ENCODE data around the gene RET.
"Not testable (repeated sequence)": the region's sequence is repeated elsewhere in the genome, so short reads cannot be mapped to it uniquely, and the experiment has no call there.

Gene RET

GRCh38 chr10:43079856-43080255, 3.0 kb downstream of the RET start:
- DNase-seq: no peak

- no peak for DNase-seq
These were observed 5.2 kb downstream of the RET start for GRCh38 chr10:43082087-43082486.

DNA sequence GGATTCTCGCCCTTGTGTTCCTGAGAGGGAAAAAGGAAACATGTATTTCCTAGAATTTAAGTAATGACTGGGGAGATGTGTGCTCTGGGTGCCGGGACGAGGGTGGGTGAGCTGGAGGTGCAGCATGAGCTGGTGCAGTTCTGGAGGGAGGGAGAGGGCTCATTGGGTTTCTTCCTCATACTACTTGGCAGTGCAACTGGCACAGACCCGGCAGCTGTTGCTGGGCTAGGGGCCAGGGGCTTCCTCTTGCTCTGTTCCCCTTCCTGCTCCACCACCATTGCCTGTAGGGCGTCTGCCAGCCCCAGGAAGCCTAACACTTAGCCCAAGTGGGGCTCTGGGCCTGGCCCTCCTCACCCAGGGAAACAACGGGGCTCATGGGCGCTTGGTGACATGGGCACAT, 5.9 kb downstream of the RET start:
- no peak for DNase-seq

GRCh38 chr10:43083764-43084163, 6.9 kb downstream of the RET start:
- DNase-seq: no peak

- DNase-seq: no peak
These were observed 7.9 kb downstream of the RET start for GRCh38 chr10:43084812-43085211.

- DNase-seq: no peak
These were observed 9.6 kb downstream of the RET start for GRCh38 chr10:43086321-43086942.

- DNase-seq: no peak
These were observed 12.7 kb downstream of the RET start for GRCh38 chr10:43089519-43089918.

DNA sequence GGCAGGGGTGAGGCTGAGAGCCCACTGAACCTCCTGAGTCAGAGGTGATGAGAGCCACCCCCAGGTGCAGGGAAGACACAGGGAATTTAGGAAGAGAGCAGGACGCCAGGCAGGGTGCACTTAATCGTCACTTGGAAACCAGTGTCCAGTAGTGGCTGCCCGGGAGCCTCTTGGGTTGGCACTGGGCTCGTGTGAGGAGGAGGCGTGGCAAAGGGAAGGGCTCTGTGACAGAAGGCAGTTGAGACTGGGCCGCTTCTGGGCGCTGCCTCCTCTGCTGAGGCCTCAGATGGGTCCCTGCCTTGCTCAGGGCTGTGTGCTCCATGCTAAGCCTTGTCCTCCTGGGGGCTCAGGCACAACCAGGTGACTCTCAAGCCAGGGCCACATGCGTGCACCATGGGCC, 13.3 kb downstream of the RET start:
- no peak for DNase-seq

DNA sequence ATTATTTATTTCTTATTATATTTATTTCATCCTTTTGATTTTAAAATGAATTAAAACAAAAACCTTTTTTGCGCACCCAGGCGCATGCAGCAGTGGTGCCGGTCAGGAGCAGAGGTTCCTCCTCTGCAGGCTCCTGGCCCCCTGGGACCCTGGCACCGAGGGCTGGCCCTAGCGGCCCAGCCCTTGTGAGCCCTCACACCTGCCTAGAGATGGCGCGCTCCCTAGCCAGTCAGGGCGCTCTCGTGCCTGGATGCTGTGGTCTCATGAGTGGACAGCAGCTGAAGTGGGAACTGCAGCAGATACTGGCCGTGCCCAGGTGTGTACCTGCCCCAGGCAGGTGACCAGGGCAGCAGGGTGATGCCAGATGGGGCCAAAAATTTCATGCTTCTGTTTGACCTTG, 13.8 kb downstream of the RET start:
- DNase-seq: no peak

- DNase-seq: no peak
These were observed 15.0 kb downstream of the RET start for GRCh38 chr10:43091846-43092245.

- no peak for DNase-seq
These were observed 16.7 kb downstream of the RET start for GRCh38 chr10:43093423-43094076.

- DNase-seq: no peak
These were observed 17.2 kb downstream of the RET start for GRCh38 chr10:43094085-43094484.

DNA sequence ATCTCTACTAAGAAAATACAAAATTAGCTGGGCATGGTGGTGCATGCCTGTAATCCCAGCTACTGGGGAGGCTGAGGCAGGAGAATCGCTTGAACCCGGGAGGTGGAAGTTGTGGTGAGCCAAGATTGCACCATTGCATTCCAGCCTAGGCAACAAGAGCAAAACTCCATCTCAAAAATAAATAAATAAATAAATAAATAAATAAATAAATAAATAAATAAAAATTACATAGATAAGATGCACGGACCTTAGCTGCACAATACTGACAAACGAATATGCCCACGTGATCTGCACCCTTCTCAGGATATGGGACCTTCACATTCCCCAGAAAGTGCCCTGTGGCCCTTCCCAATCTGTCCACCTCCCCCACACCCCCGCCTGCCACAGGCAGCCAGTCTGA, 22.5 kb downstream of the RET start:
- not testable (repeated sequence) for DNase-seq

DNA sequence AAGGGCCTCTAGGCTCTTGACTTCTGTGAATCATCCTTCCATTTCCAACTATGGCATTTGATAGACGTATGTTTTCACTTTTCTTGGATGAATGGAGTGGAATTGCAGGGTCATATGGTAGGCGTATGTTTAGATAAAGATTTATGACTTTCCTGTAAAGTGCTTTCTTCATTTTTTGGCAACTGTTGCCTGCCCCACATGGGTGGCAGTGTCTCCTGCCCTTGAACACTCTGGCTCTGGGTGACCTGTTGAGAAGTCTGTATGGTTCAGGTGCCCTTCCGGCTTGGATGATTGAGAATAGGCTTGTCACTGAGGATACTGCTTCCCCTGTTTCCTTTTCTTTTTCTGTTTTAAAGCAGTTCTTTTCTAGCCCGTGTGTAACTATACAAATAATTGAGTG, 23.1 kb downstream of the RET start:
- no peak for DNase-seq

- DNase-seq: no peak
These were observed 23.5 kb downstream of the RET start for GRCh38 chr10:43100366-43100765.

GRCh38 chr10:43102063-43102828, 25.4 kb downstream of the RET start:
- DNase-seq: no peak

DNA sequence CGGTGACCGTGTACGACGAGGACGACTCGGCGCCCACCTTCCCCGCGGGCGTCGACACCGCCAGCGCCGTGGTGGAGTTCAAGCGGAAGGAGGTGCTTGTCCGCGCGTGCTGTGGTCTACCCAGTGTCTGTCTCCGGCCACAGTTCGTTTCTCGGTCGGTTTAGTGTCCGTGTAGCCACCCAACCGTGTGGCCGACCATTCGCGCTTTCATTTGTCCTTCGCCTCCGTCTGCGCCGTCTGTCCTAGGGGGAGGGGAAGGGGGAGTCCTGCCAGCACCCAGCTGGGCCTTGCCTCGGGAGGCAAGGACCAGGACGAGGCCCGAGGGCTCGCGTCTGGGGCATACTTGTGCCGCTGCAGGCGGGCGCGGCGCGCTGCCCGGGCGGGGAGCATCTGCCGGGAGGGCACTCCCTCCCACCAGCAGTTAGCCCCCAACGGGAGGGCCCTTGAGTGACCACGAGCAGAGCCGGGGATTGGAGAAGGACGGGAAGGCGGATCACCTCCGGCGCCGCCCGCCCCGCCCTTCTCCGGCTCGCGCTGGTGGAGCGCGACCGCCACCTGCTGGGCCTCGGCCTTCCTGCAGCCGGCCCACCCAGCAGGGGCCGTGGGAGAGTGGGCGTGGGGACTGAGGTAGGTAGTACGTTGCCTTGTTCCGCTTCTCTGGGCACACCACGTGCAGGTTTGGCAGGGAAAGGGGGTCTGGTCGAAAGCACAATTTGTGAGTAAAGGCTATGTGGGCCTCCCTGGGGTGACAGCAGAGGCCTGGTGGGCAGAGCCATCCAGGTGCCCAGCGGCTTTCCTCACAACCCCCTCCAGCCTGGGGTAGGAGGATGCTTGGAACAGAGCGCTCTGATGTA, 28.5 kb downstream of the RET start:
- peak; percentile 25 for DNase-seq

- DNase-seq: no peak
These were observed 29.0 kb downstream of the RET start for GRCh38 chr10:43105956-43106229.

DNA sequence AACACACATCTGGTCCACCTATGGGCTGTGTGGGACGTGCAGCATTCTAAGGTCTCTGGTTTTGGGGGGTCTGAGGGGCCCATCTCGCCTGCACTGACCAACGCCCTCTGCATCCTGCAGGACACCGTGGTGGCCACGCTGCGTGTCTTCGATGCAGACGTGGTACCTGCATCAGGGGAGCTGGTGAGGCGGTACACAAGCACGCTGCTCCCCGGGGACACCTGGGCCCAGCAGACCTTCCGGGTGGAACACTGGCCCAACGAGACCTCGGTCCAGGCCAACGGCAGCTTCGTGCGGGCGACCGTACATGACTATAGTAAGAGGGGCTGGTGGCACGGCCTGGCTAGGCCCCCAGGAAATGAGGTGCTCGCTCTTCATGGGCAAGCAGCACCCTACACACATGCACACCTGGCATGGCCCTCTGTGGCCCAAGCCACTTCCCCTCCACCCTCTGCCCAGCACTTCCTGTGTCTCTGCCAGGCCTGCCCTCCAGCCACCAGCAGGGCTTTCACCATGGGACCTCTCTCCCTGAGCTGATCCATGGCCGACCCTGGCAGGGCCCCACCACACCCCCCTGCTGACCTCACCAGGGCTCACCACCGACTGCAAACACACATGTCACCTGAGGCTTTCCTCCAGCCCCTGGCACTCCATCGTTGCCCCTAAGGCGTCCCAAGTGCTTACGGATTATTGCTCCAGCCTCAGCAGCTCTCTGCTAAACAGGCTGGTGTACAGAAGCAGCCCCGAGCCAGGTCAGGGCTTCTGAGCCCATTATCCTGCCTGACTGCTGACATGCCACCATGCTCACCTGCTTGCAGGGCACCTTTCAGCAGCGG, 29.6 kb downstream of the RET start:
- DNase-seq: no peak

DNA sequence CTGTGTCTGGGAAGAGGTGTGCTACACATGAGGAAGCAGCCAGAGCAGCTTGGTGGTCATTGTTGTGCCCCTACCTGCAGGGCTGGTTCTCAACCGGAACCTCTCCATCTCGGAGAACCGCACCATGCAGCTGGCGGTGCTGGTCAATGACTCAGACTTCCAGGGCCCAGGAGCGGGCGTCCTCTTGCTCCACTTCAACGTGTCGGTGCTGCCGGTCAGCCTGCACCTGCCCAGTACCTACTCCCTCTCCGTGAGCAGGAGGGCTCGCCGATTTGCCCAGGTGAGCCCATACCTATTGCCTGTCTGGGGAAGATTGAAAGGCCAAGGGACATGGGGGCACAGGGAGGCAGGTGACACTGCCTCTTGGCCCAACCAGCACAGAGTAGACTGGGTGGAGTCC, 32.1 kb downstream of the RET start:
- DNase-seq: no peak

DNA sequence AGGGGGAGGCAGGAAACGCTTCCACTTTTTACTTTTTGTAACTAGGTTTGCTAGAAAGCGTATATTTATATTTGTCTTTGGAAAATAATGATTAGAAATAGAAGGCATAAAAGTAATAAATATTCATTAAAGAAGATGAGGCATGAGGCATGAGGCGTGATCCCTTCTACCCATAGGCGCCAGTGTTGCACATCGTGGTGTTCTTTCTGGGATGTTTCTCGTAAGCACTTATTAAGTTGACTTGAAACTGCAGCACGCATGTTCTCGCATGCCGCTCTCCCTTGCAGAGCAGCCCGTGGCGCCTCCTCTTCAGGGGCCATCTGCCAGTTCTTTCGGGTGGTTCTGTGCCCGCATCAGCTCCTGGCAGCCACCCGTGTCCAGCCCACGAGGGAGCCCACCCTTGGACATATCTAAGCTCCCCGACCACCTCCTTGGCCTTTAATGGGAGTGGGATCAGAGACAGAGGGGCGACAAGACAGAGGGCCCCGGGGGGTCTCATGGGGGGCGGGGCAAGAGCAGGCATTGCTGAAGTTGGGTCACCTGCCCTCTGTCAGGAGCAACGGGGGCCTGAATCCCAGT, 32.9 kb downstream of the RET start:
- no peak for DNase-seq

- no peak for DNase-seq
These were observed 33.6 kb downstream of the RET start for GRCh38 chr10:43110338-43111071.

All from NCI-H2171 (cell line).